ENCODE results near the gene OMD.
A peak's percentile ranks its signal among the peaks of the same experiment; 100 is the strongest.
"Not testable (repeated sequence)": the region's sequence is repeated elsewhere in the genome, so short reads cannot be mapped to it uniquely, and the experiment has no call there.

OMD gene

GRCh38 chr9:92411157-92411556 is 13.1 kb downstream of the OMD start:
- not testable (repeated sequence) for DNase-seq (ENCODE audit: low spot score)

- no peak for DNase-seq (ENCODE audit: low spot score)
Measured at GRCh38 chr9:92408747-92409478, 15.4 kb downstream of the OMD start.

GRCh38 chr9:92407818-92408217 is 16.5 kb downstream of the OMD start:
- no peak for DNase-seq (ENCODE audit: low spot score)

GRCh38 chr9:92406477-92406876 is 17.8 kb downstream of the OMD start:
- no peak for DNase-seq (ENCODE audit: low spot score)

DNA sequence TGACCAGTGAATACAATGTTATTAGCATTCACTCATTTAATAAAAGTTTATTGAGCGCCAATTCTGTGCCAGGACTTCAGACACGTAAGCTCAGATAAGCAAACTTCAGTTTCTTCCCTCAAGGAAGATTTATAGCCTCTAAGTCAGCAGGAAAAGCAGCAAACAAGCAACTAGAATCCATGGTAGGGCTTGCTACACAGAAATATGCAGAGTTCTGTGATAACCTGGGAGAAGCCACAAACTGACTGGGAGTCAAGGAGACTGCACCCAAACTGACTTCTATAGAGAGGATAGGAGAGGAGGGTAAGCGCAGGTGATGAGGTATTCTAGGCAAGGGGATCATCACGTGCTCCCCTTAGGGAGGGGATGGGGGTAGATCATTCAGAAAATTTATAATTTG is 18.5 kb downstream of the OMD start:
- no peak for DNase-seq (ENCODE audit: low spot score)

- no peak for DNase-seq (ENCODE audit: low spot score)
Measured at GRCh38 chr9:92404042-92404836, 20.0 kb downstream of the OMD start, which contains the start of gene OGN. OGN (minus strand) TSS chr9:92404578; CDS start chr9:92403407, 1,171 bp downstream.

DNA sequence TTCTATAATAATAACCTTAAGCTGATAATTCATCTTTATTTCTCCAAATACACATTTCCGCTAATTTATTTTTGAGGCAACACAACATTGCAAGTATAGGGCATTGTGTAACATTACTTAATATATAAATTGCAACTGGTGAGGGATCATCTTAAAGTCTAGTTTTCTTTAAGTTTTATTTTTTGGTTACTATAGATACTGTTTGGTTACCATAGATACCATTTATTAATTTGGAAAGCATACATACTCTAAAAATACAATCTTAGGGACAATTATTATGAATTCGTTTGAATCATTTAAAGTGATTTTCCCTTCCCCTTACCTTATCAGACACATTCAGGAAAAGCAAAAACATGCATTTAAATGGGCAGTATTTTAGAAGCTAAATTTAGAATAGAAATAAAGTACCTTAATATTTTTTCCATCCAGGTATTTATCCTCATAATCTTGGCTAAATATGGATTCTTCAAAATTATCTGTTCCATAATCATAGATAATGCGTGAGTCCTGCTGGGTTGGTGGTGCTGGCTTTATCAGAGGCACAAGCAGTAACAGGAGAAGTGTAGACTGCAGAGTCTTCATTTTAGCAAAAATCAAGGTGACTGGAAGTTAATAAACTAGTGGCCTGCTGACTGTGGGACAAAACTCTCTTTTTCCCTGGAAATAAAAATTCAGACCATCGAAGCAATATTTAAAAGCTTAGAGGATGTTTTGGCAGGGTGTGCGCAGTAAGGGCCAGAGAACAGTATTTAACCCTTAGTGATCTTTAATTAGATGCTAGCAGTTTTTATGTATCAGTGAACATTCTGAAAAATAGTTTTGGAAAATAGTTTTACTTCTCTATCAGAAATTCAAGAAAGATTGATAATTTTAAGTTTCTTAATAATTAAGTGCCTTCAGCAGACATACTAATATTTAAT is 21.2 kb downstream of the OMD start:
- no peak for DNase-seq (ENCODE audit: low spot score)

GRCh38 chr9:92402360-92402759 is 21.9 kb downstream of the OMD start:
- DNase-seq (ENCODE audit: low spot score), result no peak

GRCh38 chr9:92397853-92398252 is 26.4 kb downstream of the OMD start:
- no peak for DNase-seq (ENCODE audit: low spot score)

- DNase-seq (ENCODE audit: low spot score), result no peak
Measured at GRCh38 chr9:92395617-92396016, 28.7 kb downstream of the OMD start.

GRCh38 chr9:92393686-92394085 is 30.6 kb downstream of the OMD start:
- peak; percentile 20 for DNase-seq (ENCODE audit: low spot score)

DNA sequence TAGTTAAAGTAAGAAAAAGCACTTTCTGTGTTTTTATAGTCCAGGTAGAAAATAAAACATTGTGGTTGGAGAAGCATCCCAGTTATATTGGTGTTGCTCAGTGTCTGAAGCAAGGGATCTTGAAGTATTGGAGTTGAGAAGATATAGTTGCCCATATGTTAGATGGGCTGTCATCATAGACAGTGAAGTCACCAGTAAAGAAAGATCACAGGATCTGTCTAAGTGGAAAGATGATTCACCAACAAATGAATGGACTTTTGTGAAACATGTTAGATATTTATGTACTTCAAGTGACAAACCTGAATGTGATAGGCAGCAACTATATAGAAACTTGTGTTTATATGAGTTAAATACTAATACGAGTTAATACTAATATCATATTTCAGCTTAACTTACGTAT is 31.6 kb downstream of the OMD start:
- no peak for DNase-seq (ENCODE audit: low spot score)

GRCh38 chr9:92385953-92386352 is 38.3 kb downstream of the OMD start:
- no peak for DNase-seq (ENCODE audit: low spot score)

DNA sequence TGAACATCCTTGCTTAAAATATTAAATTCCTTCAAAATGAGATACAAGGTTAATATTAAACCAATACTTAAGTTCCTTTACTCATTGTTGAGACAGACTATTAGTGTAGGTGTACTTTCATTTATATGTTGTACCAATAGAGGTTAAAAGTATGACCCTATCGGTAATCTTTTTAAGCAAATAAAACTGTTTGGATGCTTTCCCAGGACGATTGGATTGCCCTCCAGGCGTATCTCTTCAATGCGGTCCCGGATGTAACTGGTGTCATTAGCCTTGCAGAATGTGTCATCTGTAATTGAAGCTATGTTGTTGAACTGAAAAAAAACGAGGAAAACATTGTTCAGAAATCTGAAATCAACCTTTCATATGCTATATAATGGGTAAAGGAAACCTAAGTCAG is 38.8 kb downstream of the OMD start:
- no peak for DNase-seq (ENCODE audit: low spot score)

DNA sequence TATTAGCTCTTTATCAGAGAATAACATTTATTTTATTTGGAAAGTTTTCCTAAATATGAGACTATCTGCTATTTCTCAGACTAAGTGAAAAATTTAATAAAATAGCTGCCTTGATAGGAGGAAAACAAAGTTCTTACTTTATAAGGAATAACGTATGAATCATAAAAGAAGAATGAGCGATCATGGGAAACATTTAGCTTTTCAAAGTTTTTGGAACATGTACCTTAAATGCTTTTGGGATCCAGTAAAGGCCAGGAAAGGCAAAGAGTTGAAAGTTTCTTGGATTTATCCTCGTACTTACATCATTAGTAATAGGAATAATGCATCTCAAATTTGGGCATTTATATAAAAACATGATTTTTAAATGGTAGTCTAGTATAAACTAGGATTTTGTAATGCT is 39.3 kb downstream of the OMD start:
- DNase-seq (ENCODE audit: low spot score), result no peak

DNA sequence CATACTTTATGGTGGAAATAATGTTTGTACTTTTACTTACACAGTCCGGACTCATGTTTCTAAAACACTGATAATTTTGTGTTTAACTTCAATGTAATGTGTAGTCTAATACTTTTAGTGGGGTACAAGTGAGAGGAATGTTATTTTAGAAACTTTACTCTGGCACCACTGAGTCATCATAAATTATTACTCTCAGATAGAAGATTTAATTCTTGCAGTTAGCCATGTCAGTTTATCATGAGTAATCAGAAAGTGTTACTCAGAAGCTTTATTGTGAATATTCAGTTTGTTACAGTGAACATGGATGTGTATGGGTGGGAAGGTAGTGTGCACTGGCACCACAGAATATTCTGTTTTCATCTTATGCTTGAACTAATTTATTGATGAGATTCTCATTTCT is 39.9 kb downstream of the OMD start:
- DNase-seq (ENCODE audit: low spot score), result no peak

- no peak for DNase-seq (ENCODE audit: low spot score)
Measured at GRCh38 chr9:92381775-92382174, 42.5 kb downstream of the OMD start.

DNA sequence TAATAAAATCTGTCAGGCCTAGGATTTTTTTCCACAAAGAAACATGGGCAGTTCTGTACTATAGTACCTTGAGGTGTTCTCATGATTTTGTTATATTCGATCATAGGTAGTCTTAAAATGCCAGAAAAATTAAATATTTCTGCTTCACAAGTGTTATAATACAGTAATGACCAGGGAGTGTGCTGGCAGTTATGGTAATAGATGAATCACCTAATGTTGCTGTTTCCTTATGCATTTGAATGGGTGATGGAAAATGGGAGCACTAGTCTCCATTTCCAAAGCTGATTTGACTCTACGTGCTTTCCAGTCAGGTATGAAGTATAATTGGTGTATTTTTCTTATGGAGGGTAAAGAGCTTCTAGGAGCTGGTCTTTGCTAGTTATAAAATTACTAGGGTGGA is 43.7 kb downstream of the OMD start:
- DNase-seq (ENCODE audit: low spot score), result no peak

DNA sequence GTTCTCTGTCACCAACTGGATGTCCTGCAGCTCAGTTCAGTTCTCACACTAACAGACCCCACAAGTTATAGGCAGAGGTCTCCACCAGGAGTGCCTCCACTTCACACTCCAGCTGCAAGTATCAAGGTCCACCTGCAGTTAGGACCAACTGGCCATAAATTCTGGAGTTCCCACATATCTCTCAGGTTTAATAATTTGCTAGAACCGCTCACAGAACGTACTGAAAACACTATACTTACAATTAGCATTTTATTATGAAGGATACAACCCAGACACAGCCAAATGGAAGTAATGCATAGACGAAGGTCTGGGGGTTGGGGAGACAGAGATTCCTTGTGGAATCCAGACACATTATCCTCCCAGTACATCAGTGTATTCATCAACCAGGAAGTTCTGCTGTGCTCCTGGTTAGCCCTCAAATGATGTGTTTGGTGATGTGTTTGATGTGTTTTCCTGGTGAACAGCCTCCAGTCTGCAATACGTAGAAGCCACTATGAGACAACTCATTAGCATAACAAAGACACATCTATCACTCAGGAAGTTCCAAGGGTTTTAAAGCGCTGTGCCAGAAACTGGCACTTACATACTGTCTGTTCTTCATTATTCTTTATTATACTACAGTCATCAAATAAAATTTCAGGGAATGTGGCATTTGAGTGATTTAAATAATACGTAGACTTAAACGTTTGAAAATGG is 45.3 kb downstream of the OMD start:
- DNase-seq (ENCODE audit: low spot score), result no peak

DNA sequence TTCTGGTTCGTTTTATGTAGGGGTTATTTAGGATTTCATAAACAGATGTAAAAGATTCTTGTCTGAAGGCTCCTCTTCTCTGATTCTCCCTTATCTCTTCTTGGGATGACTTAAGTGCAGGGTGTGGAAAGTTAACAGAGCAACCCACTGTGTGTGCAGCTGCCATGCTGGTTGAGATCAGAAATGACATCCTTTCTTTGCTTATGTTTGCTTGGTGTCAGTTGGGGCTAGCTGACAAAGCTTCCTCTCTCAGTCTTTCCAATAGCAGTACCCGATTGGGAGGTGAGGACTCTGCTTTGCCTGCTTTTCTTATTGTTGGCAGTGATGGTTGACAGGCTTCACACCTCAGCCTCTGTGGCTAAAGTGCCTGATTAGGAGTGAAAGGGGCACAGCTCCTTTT is 46.4 kb downstream of the OMD start:
- no peak for DNase-seq (ENCODE audit: low spot score)

DNA sequence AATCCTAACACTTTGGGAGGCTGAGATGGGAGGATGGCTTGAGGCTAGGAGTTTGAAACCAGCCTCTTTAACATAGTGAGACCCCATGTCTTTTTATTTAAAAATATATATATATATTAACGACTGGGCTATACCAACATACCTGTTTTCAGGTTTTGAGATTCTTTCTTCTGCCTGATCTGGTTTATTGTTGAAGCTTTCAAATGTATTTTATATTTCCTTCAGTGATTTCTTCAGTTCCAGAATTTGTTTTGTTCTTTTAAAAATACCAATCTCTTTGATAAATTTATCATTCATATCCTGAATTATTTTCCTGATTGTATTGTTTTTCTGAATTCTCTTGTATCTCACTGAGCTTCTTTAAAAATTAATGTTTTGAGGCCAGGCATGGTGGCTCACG is 51.1 kb downstream of the OMD start:
- no peak for DNase-seq (ENCODE audit: low spot score)

- no peak for DNase-seq (ENCODE audit: low spot score)
Measured at GRCh38 chr9:92369075-92369474, 55.2 kb downstream of the OMD start.

All from AG08396 (cell line).